GM08714 (cell line): ENCODE measurements around the gene SOWAHB.
"Not testable (repeated sequence)": the region's sequence is repeated elsewhere in the genome, so short reads cannot be mapped to it uniquely, and the experiment has no call there.

Source experiments
- H3K4me3 ChIP-seq: fragments of 200-500 bp; sonication (Bioruptor generic); 2 replicates; pipeline ENCODE4 v1.5.1; 2014; ENCODE audit warnings: mild to moderate bottlenecking, low read length, inconsistent platforms
- ZNF274 ChIP-seq: IDR thresholded peaks from 2 replicates; pipeline ENCODE4 v1.6.1; 2012; ENCODE audit warnings: mild to moderate bottlenecking, low read depth, low read length

The SOWAHB gene

GRCh38 chr4:76879731-76880364 is 18.1 kb downstream of the SOWAHB start:
- no peak overlapping the region for H3K4me3 ChIP-seq
- TF ChIP-seq ZNF274 = no peak

GRCh38 chr4:76878641-76879165 is 19.2 kb downstream of the SOWAHB start:
- H3K4me3 ChIP-seq = not testable (repeated sequence)

- TF ChIP-seq ZNF274 = no peak
- H3K4me3 ChIP-seq = no peak overlapping the region
Observed at GRCh38 chr4:76874176-76874575, 23.8 kb downstream of the SOWAHB start.

GRCh38 chr4:76873495-76873894 is 24.4 kb downstream of the SOWAHB start:
- no peak for TF ChIP-seq ZNF274
- no peak overlapping the region for H3K4me3 ChIP-seq

GRCh38 chr4:76872556-76872955 is 25.4 kb downstream of the SOWAHB start:
- no peak for TF ChIP-seq ZNF274
- H3K4me3 ChIP-seq = no peak overlapping the region

GRCh38 chr4:76868780-76869179 is 29.2 kb downstream of the SOWAHB start:
- H3K4me3 ChIP-seq = not testable (repeated sequence)

GRCh38 chr4:76867880-76868655 is 29.9 kb downstream of the SOWAHB start:
- H3K4me3 ChIP-seq = no peak overlapping the region
- TF ChIP-seq ZNF274 = no peak

GRCh38 chr4:76867377-76867776 is 30.6 kb downstream of the SOWAHB start:
- no peak overlapping the region for H3K4me3 ChIP-seq
- TF ChIP-seq ZNF274 = no peak

GRCh38 chr4:76866641-76867040 is 31.3 kb downstream of the SOWAHB start:
- H3K4me3 ChIP-seq = no peak overlapping the region
- TF ChIP-seq ZNF274 = no peak

- no peak overlapping the region for H3K4me3 ChIP-seq
- TF ChIP-seq ZNF274 = no peak
Observed at GRCh38 chr4:76858319-76858718, 39.6 kb downstream of the SOWAHB start.

- TF ChIP-seq ZNF274 = no peak
- H3K4me3 ChIP-seq = no peak overlapping the region
Observed at GRCh38 chr4:76857074-76857409, 40.9 kb downstream of the SOWAHB start.

GRCh38 chr4:76856243-76857073 is 41.5 kb downstream of the SOWAHB start:
- no peak overlapping the region for H3K4me3 ChIP-seq
- TF ChIP-seq ZNF274 = no peak

GRCh38 chr4:76854858-76855257 is 43.1 kb downstream of the SOWAHB start:
- no peak overlapping the region for H3K4me3 ChIP-seq
- no peak for TF ChIP-seq ZNF274

- H3K4me3 ChIP-seq = no peak overlapping the region
- TF ChIP-seq ZNF274 = no peak
Observed at GRCh38 chr4:76851375-76851774, 46.6 kb downstream of the SOWAHB start.

- H3K4me3 ChIP-seq = no peak overlapping the region
- no peak for TF ChIP-seq ZNF274
Observed at GRCh38 chr4:76850010-76850441, 47.9 kb downstream of the SOWAHB start.
